H1 (cell line): ENCODE data around the gene RRAS2. TPM values are rescaled to one million over a fixed set of nuclear protein-coding genes. Genes with fewer than 3 reads are reported as not detected.

ENCODE experiments used
- CTCF ChIA-PET: fragments of 300-600 bp; sonication (Branson Sonifier 250); formaldehyde crosslinking; loops from one replicate; lab custom pipeline; 2021; ENCODE audit not compliant: partially characterized antibody; lab: Charles Lee
- POLR2A ChIA-PET: fragments of 300-600 bp; sonication (Branson Sonifier 250); formaldehyde crosslinking; loops from one replicate; lab custom pipeline; 2021; ENCODE audit warnings: inconsistent platforms; ENCODE audit not compliant: partially characterized antibody; lab: Charles Lee
- DNase-seq, 2 experiments: peaks; one replicate each; pipeline versions ENCODE4 v3.0.0 to v3.0.0-alpha.2; 2010 to 2022; ENCODE audit warnings: low spot score in 2 of 2, low read depth in 1 of 2, mixed read lengths in 1 of 2
- FAIRE-seq: peaks from 2 replicates; lab custom pipeline; 2011; peaks lifted over from hg19 to GRCh38; lab: Jason Lieb, UNC
- H2AFZ ChIP-seq: 2 replicates; pipeline ENCODE4 v1.8.1; 2012; ENCODE audit warnings: low read length, inconsistent platforms
- H2AK5ac ChIP-seq: 2 replicates; pipeline ENCODE4 v1.6.1; 2013; ENCODE audit warnings: low read depth, low read length
- H2BK120ac ChIP-seq: replicated peaks from 2 replicates; pipeline ENCODE3; 2013; ENCODE audit warnings: low read depth, low read length, inconsistent platforms
- H2BK12ac ChIP-seq: 2 replicates; pipeline ENCODE4 v1.6.1; 2013; ENCODE audit warnings: low read depth, low read length
- H2BK15ac ChIP-seq: 2 replicates; pipeline ENCODE4 v1.6.1; 2013; ENCODE audit warnings: low read length
- H2BK20ac ChIP-seq: 2 replicates; pipeline ENCODE4 v1.6.1; 2013; ENCODE audit warnings: low read length
- H2BK5ac ChIP-seq: 2 replicates; pipeline ENCODE4 v1.6.1; 2013; ENCODE audit warnings: low read depth, low read length
- H3K14ac ChIP-seq: 2 replicates; pipeline ENCODE4 v1.6.1; 2013; ENCODE audit warnings: inconsistent platforms; ENCODE audit not compliant: insufficient read length
- H3K18ac ChIP-seq: 2 replicates; pipeline ENCODE4 v1.6.1; 2013; ENCODE audit warnings: low read length; ENCODE audit errors: extremely low read depth
- H3K23ac ChIP-seq: 2 replicates; pipeline ENCODE4 v1.6.1; 2013; ENCODE audit warnings: inconsistent platforms; ENCODE audit not compliant: insufficient read length
- H3K23me2 ChIP-seq: 2 replicates; pipeline ENCODE4 v1.6.1; 2013; ENCODE audit warnings: low read depth, low read length
- H3K27ac ChIP-seq: 2 replicates; pipeline ENCODE4 v1.6.1; 2011; ENCODE audit warnings: low read depth, low read length, inconsistent platforms
- H3K27me3 ChIP-seq, 4 experiments: replicated peaks in 1 of 4; 1 replicate in 1 of 4; 2 replicates in 3 of 4; pipeline versions ENCODE4 v1.6.1 to v1.8.1; 2011 to 2013; ENCODE audit warnings: low read length in 3 of 4, mild to moderate bottlenecking in 3 of 4, inconsistent platforms in 2 of 4, mixed read lengths in 2 of 4, moderate library complexity in 1 of 4; ENCODE audit not compliant: control insufficient read depth in 3 of 4, insufficient read depth in 3 of 4; ENCODE audit errors: extremely low read depth in 1 of 4
- H3K36me3 ChIP-seq, 4 experiments: 2 replicates each; pipeline versions ENCODE4 v1.6.1 to v1.8.1; 2011 to 2013; ENCODE audit warnings: mild to moderate bottlenecking in 4 of 4, low read length in 3 of 4, moderate library complexity in 2 of 4, control low read depth in 1 of 4, inconsistent platforms in 1 of 4; ENCODE audit not compliant: insufficient read depth in 4 of 4, control insufficient read depth in 2 of 4
- H3K4ac ChIP-seq: replicated peaks from 2 replicates; pipeline ENCODE3; 2013; ENCODE audit warnings: low read length, low read depth, mixed read lengths, inconsistent platforms; ENCODE audit not compliant: insufficient read length
- H3K4me1 ChIP-seq, 4 experiments: replicated peaks in 1 of 4; 1 replicate in 1 of 4; 2 replicates in 3 of 4; pipeline versions ENCODE4 v1.6.1 to v1.8.1; 2011 to 2013; ENCODE audit warnings: low read length in 3 of 4, inconsistent platforms in 2 of 4, mixed read lengths in 1 of 4; ENCODE audit not compliant: insufficient read depth in 4 of 4, control insufficient read depth in 3 of 4
- H3K4me2 ChIP-seq, 2 experiments: 2 replicates each; pipeline versions ENCODE4 v1.6.1 to v1.8.1; 2011 to 2013; ENCODE audit warnings: low read depth in 2 of 2, low read length in 2 of 2, control low read depth in 1 of 2, inconsistent platforms in 1 of 2, mild to moderate bottlenecking in 1 of 2; ENCODE audit not compliant: insufficient read depth in 1 of 2
- H3K4me3 ChIP-seq, 4 experiments: fragments of 200-600, 300-600 bp in 1 of 4; sonication (generic), shearing (Covaris generic), sonication (Bioruptor Twin) in 1 of 4; 2 replicates each; pipeline versions ENCODE4 v1.5.1 to v1.8.1; 2011 to 2016; ENCODE audit warnings: low read length in 4 of 4, low read depth in 3 of 4, control low read depth in 2 of 4, inconsistent platforms in 2 of 4, mild to moderate bottlenecking in 2 of 4, mixed read lengths in 1 of 4, moderate library complexity in 1 of 4; ENCODE audit not compliant: insufficient read depth in 2 of 4; ENCODE audit errors: extremely low read depth in 1 of 4
- H3K56ac ChIP-seq: replicated peaks from 2 replicates; pipeline ENCODE3; 2013; ENCODE audit warnings: low read depth, mild to moderate bottlenecking, mixed read lengths, low read length, inconsistent platforms; ENCODE audit not compliant: insufficient read length
- H3K79me1 ChIP-seq: 2 replicates; pipeline ENCODE4 v1.6.1; 2013; ENCODE audit warnings: low read depth, low read length, control low read depth
- H3K79me2 ChIP-seq, 2 experiments: 2 replicates each; pipeline versions ENCODE4 v1.6.1 to v1.8.1; 2012 to 2013; ENCODE audit warnings: low read length in 2 of 2, mild to moderate bottlenecking in 2 of 2, inconsistent platforms in 1 of 2; ENCODE audit not compliant: insufficient read depth in 2 of 2, control insufficient read depth in 1 of 2
- H3K9ac ChIP-seq, 4 experiments: replicated peaks in 1 of 4; 1 replicate in 1 of 4; 2 replicates in 3 of 4; pipeline versions ENCODE4 v1.6.1 to v1.8.1; 2011 to 2013; ENCODE audit warnings: low read depth in 3 of 4, low read length in 3 of 4, control low read depth in 2 of 4, mild to moderate bottlenecking in 2 of 4, moderate library complexity in 2 of 4, inconsistent platforms in 1 of 4; ENCODE audit errors: extremely low read depth in 1 of 4
- H3K9me3 ChIP-seq, 2 experiments: 2 replicates each; pipeline versions ENCODE4 v1.6.1 to v1.8.1; 2012 to 2013; ENCODE audit warnings: mild to moderate bottlenecking in 2 of 2, moderate library complexity in 2 of 2, control low read depth in 1 of 2, inconsistent platforms in 1 of 2, low read depth in 1 of 2, low read length in 1 of 2, mixed read lengths in 1 of 2; ENCODE audit not compliant: insufficient read depth in 2 of 2
- H4K20me1 ChIP-seq, 2 experiments: replicated peaks in 1 of 2; 2 replicates each; pipeline versions ENCODE3 to v1.8.1; 2011 to 2013; ENCODE audit warnings: inconsistent platforms in 2 of 2, low read length in 2 of 2, mild to moderate bottlenecking in 1 of 2; ENCODE audit not compliant: insufficient read depth in 2 of 2, control insufficient read depth in 1 of 2
- H4K5ac ChIP-seq: 2 replicates; pipeline ENCODE4 v1.6.1; 2013; ENCODE audit warnings: low read length, low read depth, mixed read lengths, inconsistent platforms; ENCODE audit not compliant: insufficient read length
- H4K8ac ChIP-seq: 2 replicates; pipeline ENCODE4 v1.8.0; 2013; ENCODE audit warnings: mild to moderate bottlenecking, moderate library complexity, low read length, inconsistent platforms; ENCODE audit not compliant: insufficient read depth; ENCODE audit errors: extremely low read depth
- H4K91ac ChIP-seq: replicated peaks from 2 replicates; pipeline ENCODE3; 2013; ENCODE audit warnings: low read length, mixed read lengths, inconsistent platforms; ENCODE audit not compliant: insufficient read length
- CTCF ChIP-seq, 3 experiments: IDR thresholded peaks; 1 replicate in 2 of 3; 2 replicates in 1 of 3; pipeline versions ENCODE4 v1.5.1 to v1.6.1; 2011; ENCODE audit warnings: low read length in 3 of 3, mild to moderate bottlenecking in 3 of 3, inconsistent platforms in 2 of 3, low read depth in 1 of 3, moderate library complexity in 1 of 3; ENCODE audit not compliant: insufficient read depth in 1 of 3; ENCODE audit errors: control extremely low read depth in 1 of 3
- NRF1 ChIP-seq: IDR thresholded peaks from 2 replicates; pipeline ENCODE4 v1.6.1; 2011; ENCODE audit warnings: mild to moderate bottlenecking, low read depth, low read length, improper control_type of control experiment
- SP4 ChIP-seq: IDR thresholded peaks from 2 replicates; pipeline ENCODE4 v1.6.1; 2012; ENCODE audit warnings: low read length, inconsistent platforms
- WGBS, 2 experiments: shearing (Covaris generic) in 1 of 2; methylation state at CpG; one replicate each; pipeline versions ENCODE4 v1.1.6 to v1.1.7; 2013 to 2015; ENCODE audit warnings: low lambda C conversion rate in 2 of 2, mixed read lengths in 2 of 2, inconsistent platforms in 1 of 2, low coverage in 1 of 2, missing lambda C conversion rate in 1 of 2; ENCODE audit not compliant: insufficient replicate concordance in 2 of 2, insufficient coverage in 1 of 2, insufficient read length in 1 of 2; ENCODE audit errors: extremely low coverage in 1 of 2, missing lambda C conversion rate in 1 of 2; 5-methylcytosine and 5-hydroxymethylcytosine counted together
- polyA plus RNA-seq, 7 experiments: library from polyadenylated mRNA; depleted of rRNA in 3 of 7; stranded (reverse) in 5 of 7; unstranded in 2 of 7; fragments of >200 nt in 5 of 7; fragments of 200-250 nt in 2 of 7; gene quantifications; 1 replicate in 5 of 7; 2 replicates in 1 of 7; 4 replicates in 1 of 7; pipeline versions ENCODE4 v1.2.1 to v1.2.3, GENCODE V29; 2011 to 2013; ENCODE audit warnings: missing spikeins in 2 of 7, mixed read lengths in 2 of 7
- total RNA-seq: library from RNA; stranded (reverse); fragmentation: NEBNext Ultra II Directional; extraction: Animal tissue kit (Norgen Biotek cat#: 25700); gene quantifications from 2 replicates; pipeline ENCODE4 v1.2.1, GENCODE V29; 2021

The RRAS2 gene
- total and polyA plus RNA-seq, 2 of the 8 experiments (the other 6 are each of a cell fraction or from before 2014, with no cell fraction given): 72.3 to 234 TPM

DNA sequence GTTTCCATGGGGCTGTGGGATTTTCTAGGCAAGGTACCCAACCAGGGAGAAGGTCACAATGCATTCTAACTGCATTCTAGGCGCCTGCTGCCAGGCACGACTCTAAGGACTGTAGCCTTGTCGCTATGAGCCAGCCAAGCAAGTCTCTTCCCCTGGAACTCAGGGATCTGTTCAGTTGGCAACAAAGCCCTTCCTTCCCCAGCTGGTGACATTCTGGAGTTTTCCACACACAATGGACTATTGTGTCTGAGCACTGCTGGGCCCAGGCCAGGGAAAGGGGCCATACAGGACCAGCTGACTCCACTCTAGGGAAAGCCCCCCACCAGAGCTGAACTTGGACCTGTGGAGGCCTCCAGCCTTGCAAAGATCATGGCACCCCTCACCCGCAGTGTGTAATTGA is 116.8 kb downstream of the RRAS2 start:
- H3K14ac ChIP-seq: no peak overlapping the region
- TF ChIP-seq SP4: no peak
- TF ChIP-seq CTCF (IDR thresholded peaks at IDR 0.05; ENCODE audit: control extremely low read depth in 1 of 3, insufficient read depth in 1 of 3, low read depth in 1 of 3, low read length in 3 of 3): no peak
- no peak for TF ChIP-seq NRF1
- no peak overlapping the region for H2BK5ac ChIP-seq
- WGBS, 2 experiments: 71% methylated on average over 4 of the region's 4 CpGs; no CpG with 5 or more reads in 1 of the 2 experiments
- CTCF ChIA-PET: interaction anchor here (0.6 to 3.8 kb wide), 3 partner anchors 8 to 297 kb away, joined by 3 to 32 read pairs (median 4); no protein-coding TSS in a partner anchor
- H2BK120ac ChIP-seq: no peak overlapping the region
- no peaks in the 10 kb centered on the region for H3K79me1 ChIP-seq
- H3K4me2 ChIP-seq: no peak overlapping the region
- FAIRE-seq (no peak), DNase-seq (no peak)
- H3K18ac ChIP-seq: no peak overlapping the region
- H4K5ac ChIP-seq: no peak overlapping the region
- H3K4ac ChIP-seq: no peak overlapping the region
- no peaks in the 10 kb centered on the region for H3K36me3 ChIP-seq
- H3K27me3 ChIP-seq: no peaks in the 10 kb centered on the region; a peak in 1 of 7 replicates
- H2BK12ac ChIP-seq: no peak overlapping the region
- H3K9me3 ChIP-seq: no peaks in the 10 kb centered on the region
- peaks cover 3% of the 10 kb centered on the region; the same call in 1 of the 2 replicates for H3K23me2 ChIP-seq
- no peak overlapping the region for H3K23ac ChIP-seq
- H3K56ac ChIP-seq: no peak overlapping the region
- peaks cover 0 to 2% (median 0%) of the 10 kb centered on the region in 4 experiments; a peak in 1 of 7 replicates for H3K4me1 ChIP-seq
- H2BK15ac ChIP-seq: no peak overlapping the region
- no peaks in the 10 kb centered on the region for H4K20me1 ChIP-seq
- no peak overlapping the region for H4K91ac ChIP-seq
- H3K4me3 ChIP-seq: no peak overlapping the region
- POLR2A ChIA-PET: interaction anchor here (1.0 kb wide), 1 partner anchor 278 kb away, joined by 3 read pairs; no protein-coding TSS in a partner anchor
- no peak overlapping the region for H3K27ac ChIP-seq
- H3K9ac ChIP-seq: no peak overlapping the region
- no peaks in the 10 kb centered on the region for H3K79me2 ChIP-seq
- no peak overlapping the region for H2AK5ac ChIP-seq
- no peak overlapping the region for H2BK20ac ChIP-seq
- H4K8ac ChIP-seq: no peak overlapping the region
- no peak overlapping the region for H2AFZ ChIP-seq
